Chondrocyte (in vitro differentiated cells): ENCODE data around the gene LMNTD2. TPM values are rescaled to one million over a fixed set of nuclear protein-coding genes. Genes with fewer than 3 reads are reported as not detected.

Experiments
- DNase-seq: peaks from one replicate; pipeline ENCODE4 v3.0.0; 2021; ENCODE audit warnings: mixed read lengths, low spot score
- H3K27ac Mint-ChIP-seq: one replicate; pipeline ENCODE4 v1.8.0; 2021; ENCODE audit warnings: mild to moderate bottlenecking, moderate library complexity, mixed read lengths; ENCODE audit not compliant: unreplicated experiment
- H3K27me3 Mint-ChIP-seq: 2 replicates; pipeline ENCODE4 v1.8.0; 2021; ENCODE audit warnings: low read depth, mixed read lengths
- H3K36me3 Mint-ChIP-seq: 2 replicates; pipeline ENCODE4 v1.8.0; 2021; ENCODE audit warnings: low read depth, mixed read lengths
- H3K4me1 Mint-ChIP-seq: 2 replicates; pipeline ENCODE4 v1.8.0; 2021; ENCODE audit warnings: low read depth, mild to moderate bottlenecking, mixed read lengths
- H3K4me3 Mint-ChIP-seq: one replicate; pipeline ENCODE4 v1.8.0; 2021; ENCODE audit warnings: mild to moderate bottlenecking, moderate library complexity, mixed read lengths; ENCODE audit not compliant: unreplicated experiment
- H3K9me3 Mint-ChIP-seq: 2 replicates; pipeline ENCODE4 v1.8.0; 2021; ENCODE audit warnings: low read depth, mixed read lengths
- CTCF ChIP-seq: fragments of 200-600 bp; sonication (generic); IDR thresholded peaks from 2 replicates; pipeline ENCODE4 v1.5.0; 2021; ENCODE audit warnings: antibody characterized with exemption, mild to moderate bottlenecking, moderate library complexity
- total RNA-seq: library from RNA; stranded (reverse); gene quantifications from 3 replicates; pipeline ENCODE4 v1.2.1, GENCODE V29; 2021

Gene LMNTD2
- total RNA-seq, 1 donor from 2014 or later: 5.5 TPM

- no peak overlapping the region for H3K4me3 Mint-ChIP-seq
- no peaks in the 10 kb centered on the region for H3K27me3 Mint-ChIP-seq
- no peaks in the 10 kb centered on the region for H3K9me3 Mint-ChIP-seq
- DNase-seq: no peak
- peaks cover 37% of the 10 kb centered on the region for H3K4me1 Mint-ChIP-seq
- H3K27ac Mint-ChIP-seq: peak overlapping the region; percentile 18
- H3K36me3 Mint-ChIP-seq: peaks cover 4% of the 10 kb centered on the region
- TF ChIP-seq CTCF: no peak
Measured at GRCh38 chr11:579830-580601, 19.5 kb upstream of the LMNTD2 start.

GRCh38 chr11:578276-579035 is 17.9 kb upstream of the LMNTD2 start:
- DNase-seq: no peak
- TF ChIP-seq CTCF: no peak
- H3K36me3 Mint-ChIP-seq: no peaks in the 10 kb centered on the region
- no peaks in the 10 kb centered on the region for H3K27me3 Mint-ChIP-seq
- peak overlapping the region; percentile 85 for H3K27ac Mint-ChIP-seq
- H3K4me1 Mint-ChIP-seq: peaks cover 49% of the 10 kb centered on the region
- H3K4me3 Mint-ChIP-seq: peak overlapping the region; percentile 84
- H3K9me3 Mint-ChIP-seq: no peaks in the 10 kb centered on the region

GRCh38 chr11:577611-577894 is 17.0 kb upstream of the LMNTD2 start:
- Mint-ChIP-seq H3K27ac (peak overlapping the region; percentile 85), H3K27me3 (no peaks in the 10 kb centered on the region), H3K9me3 (no peaks in the 10 kb centered on the region), H3K4me3 (peak overlapping the region; percentile 84), H3K36me3 (no peaks in the 10 kb centered on the region), H3K4me1 (peaks cover 49% of the 10 kb centered on the region)
- no peak for DNase-seq
- TF ChIP-seq CTCF: no peak

- peak overlapping the region; percentile 85 for H3K27ac Mint-ChIP-seq
- H3K9me3 Mint-ChIP-seq: no peaks in the 10 kb centered on the region
- DNase-seq: no peak
- TF ChIP-seq CTCF: no peak
- peak overlapping the region; percentile 84 for H3K4me3 Mint-ChIP-seq
- H3K27me3 Mint-ChIP-seq: no peaks in the 10 kb centered on the region
- peaks cover 49% of the 10 kb centered on the region for H3K4me1 Mint-ChIP-seq
- H3K36me3 Mint-ChIP-seq: no peaks in the 10 kb centered on the region
Measured at GRCh38 chr11:576811-577610, 16.5 kb upstream of the LMNTD2 start.
